DND-41 (cell line): Measurements from ENCODE around the gene HOXA13.
A peak's percentile ranks its signal among the peaks of the same experiment; 100 is the strongest.

Experiments used
- ATAC-seq: fragments of 200-7000 bp; cut with Tn5 transposase; 3 replicates; pipeline ENCODE4 v1.9.1; 2021; ENCODE audit warnings: low read depth; ENCODE audit not compliant: insufficient read depth
- DNase-seq: peaks from one replicate; pipeline ENCODE4 v3.0.0-alpha.2; 2020
- H2AFZ ChIP-seq: 2 replicates; pipeline ENCODE4 v1.6.0; 2012; ENCODE audit warnings: low read depth, low read length
- H3K27ac ChIP-seq: 2 replicates; pipeline ENCODE4 v1.5.1; 2012; ENCODE audit warnings: low read length, inconsistent platforms
- H3K27me3 ChIP-seq: fragments of 200-600 bp; sonication (generic); 2 replicates; pipeline ENCODE4 v1.6.0; 2012; ENCODE audit warnings: low read length, mild to moderate bottlenecking, inconsistent platforms; ENCODE audit not compliant: insufficient read depth, poor library complexity
- H3K36me3 ChIP-seq: 2 replicates; pipeline ENCODE4 v1.5.1; 2012; ENCODE audit warnings: low read length, inconsistent platforms; ENCODE audit not compliant: insufficient read depth
- H3K4me1 ChIP-seq: 2 replicates; pipeline ENCODE4 v1.5.1; 2012; ENCODE audit warnings: mild to moderate bottlenecking, low read length; ENCODE audit not compliant: insufficient read depth
- H3K4me2 ChIP-seq: 2 replicates; pipeline ENCODE4 v1.6.0; 2012; ENCODE audit warnings: mild to moderate bottlenecking, moderate library complexity, low read length, inconsistent platforms; ENCODE audit not compliant: insufficient read depth
- H3K4me3 ChIP-seq, 2 experiments: fragments of 200-600 bp in 1 of 2; shearing (Covaris generic) in 1 of 2; 2 replicates each; pipeline ENCODE4 v1.5.1; 2012 to 2016; ENCODE audit warnings: inconsistent platforms in 2 of 2, low read length in 2 of 2, mild to moderate bottlenecking in 2 of 2, low read depth in 1 of 2, moderate library complexity in 1 of 2
- H3K79me2 ChIP-seq: 2 replicates; pipeline ENCODE4 v1.6.0; 2012; ENCODE audit warnings: low read length, inconsistent platforms; ENCODE audit not compliant: insufficient read depth
- H3K9ac ChIP-seq: 2 replicates; pipeline ENCODE4 v1.6.0; 2012; ENCODE audit warnings: low read depth, mild to moderate bottlenecking, inconsistent platforms, low read length, moderate library complexity
- H3K9me3 ChIP-seq: 2 replicates; pipeline ENCODE4 v1.5.1; 2012; ENCODE audit warnings: low read length, moderate library complexity, mild to moderate bottlenecking, inconsistent platforms; ENCODE audit not compliant: insufficient read depth, severe bottlenecking
- H4K20me1 ChIP-seq: 2 replicates; pipeline ENCODE4 v1.6.0; 2012; ENCODE audit warnings: low read length; ENCODE audit not compliant: insufficient read depth
- CTCF ChIP-seq: IDR thresholded peaks from 2 replicates; pipeline ENCODE4 v1.5.1; 2012; ENCODE audit warnings: borderline replicate concordance, low read length, moderate library complexity, mild to moderate bottlenecking; ENCODE audit not compliant: poor library complexity, severe bottlenecking; ENCODE audit errors: extremely low read depth
- EZH2 ChIP-seq: IDR thresholded peaks from 3 replicates; pipeline ENCODE4 v1.6.1; 2012; ENCODE audit warnings: borderline replicate concordance, low read depth, mild to moderate bottlenecking, moderate library complexity, low read length, inconsistent platforms; ENCODE audit not compliant: severe bottlenecking

The HOXA13 gene

GRCh38 chr7:27187475-27188385, 12.2 kb downstream of the HOXA13 start:
- ATAC-seq (peak; percentile 71), DNase-seq (peak; percentile 41)
- Histone ChIP-seq H2AFZ (no peak overlapping the region), H3K4me1 (peaks cover 18% of the 10 kb centered on the region), H3K9me3 (no peaks in the 10 kb centered on the region), H3K36me3 (no peaks in the 10 kb centered on the region), H3K4me2 (peak overlapping the region; percentile 55), H3K4me3 (peak overlapping the region in 1 of 2 experiments; percentile 22; a peak in 2 of 4 replicates), H3K27me3 (peaks cover 14% of the 10 kb centered on the region), H3K9ac (no peak overlapping the region), H3K27ac (no peak overlapping the region), H3K79me2 (no peaks in the 10 kb centered on the region), H4K20me1 (no peaks in the 10 kb centered on the region)
- no peak for TF ChIP-seq EZH2
- no peak for TF ChIP-seq CTCF

- H3K27me3 ChIP-seq = peaks cover 14% of the 10 kb centered on the region
- TF ChIP-seq EZH2 (no peak), CTCF (no peak)
- no peaks in the 10 kb centered on the region for H3K9me3 ChIP-seq
- no peaks in the 10 kb centered on the region for H3K36me3 ChIP-seq
- peaks cover 18% of the 10 kb centered on the region for H3K4me1 ChIP-seq
- no peaks in the 10 kb centered on the region for H4K20me1 ChIP-seq
- no peak overlapping the region for H3K27ac ChIP-seq
- no peak overlapping the region; the same call in 1 of the 2 replicates for H3K4me2 ChIP-seq
- H2AFZ ChIP-seq = no peak overlapping the region
- H3K79me2 ChIP-seq = no peaks in the 10 kb centered on the region
- DNase-seq = no peak
- no peak overlapping the region for H3K9ac ChIP-seq
- no peak for ATAC-seq
- H3K4me3 ChIP-seq = no peak overlapping the region
Observed at GRCh38 chr7:27186668-27187474, 13.0 kb downstream of the HOXA13 start.

GRCh38 chr7:27185854-27186667, 13.8 kb downstream of the HOXA13 start:
- H4K20me1 ChIP-seq = no peaks in the 10 kb centered on the region
- TF ChIP-seq CTCF = no peak
- no peak for TF ChIP-seq EZH2
- H3K36me3 ChIP-seq = no peaks in the 10 kb centered on the region

More at GRCh38 chr7:27185854-27186667, 13.8 kb downstream of the HOXA13 start:
- H3K9ac ChIP-seq = no peak overlapping the region
- H3K27me3 ChIP-seq = peaks cover 14% of the 10 kb centered on the region
- no peak overlapping the region for H3K27ac ChIP-seq
- no peak for DNase-seq
- peaks cover 18% of the 10 kb centered on the region for H3K4me1 ChIP-seq
- no peak for ATAC-seq
- H3K9me3 ChIP-seq = no peaks in the 10 kb centered on the region
- no peaks in the 10 kb centered on the region for H3K79me2 ChIP-seq
- no peak overlapping the region for H3K4me2 ChIP-seq
- no peak overlapping the region for H3K4me3 ChIP-seq
- no peak overlapping the region for H2AFZ ChIP-seq
